AG04450 (cell line): ENCODE data around the gene KCNJ18. TPM values are rescaled to one million over a fixed set of nuclear protein-coding genes. Genes with fewer than 3 reads are reported as not detected.
"Not testable (repeated sequence)": the region's sequence is repeated elsewhere in the genome, so short reads cannot be mapped to it uniquely, and the experiment has no call there.

Experiments
- CTCF ChIA-PET: fragments of 300-600, 350-600 bp; formaldehyde crosslinking; extraction: SDS; loops from one replicate; lab custom pipeline; 2022; ENCODE audit warnings: antibody characterized with exemption, inconsistent platforms; lab: Charles Lee
- POLR2A ChIA-PET: fragments of 350-600 bp; formaldehyde crosslinking; extraction: SDS; loops from one replicate; lab custom pipeline; 2021; ENCODE audit warnings: antibody characterized with exemption, inconsistent platforms; lab: Yijun Ruan, JAX
- DNase-seq: peaks from one replicate; pipeline ENCODE4 v3.0.0-alpha.2; 2011; ENCODE audit warnings: low read depth, low spot score
- H3K27ac ChIP-seq: one replicate; pipeline ENCODE4 v1.5.1; 2012; ENCODE audit warnings: low read depth, low read length, control low read depth
- H3K27me3 ChIP-seq: one replicate; pipeline ENCODE4 v1.6.0; 2012; ENCODE audit warnings: low read length; ENCODE audit not compliant: control insufficient read depth, insufficient read depth
- H3K4me3 ChIP-seq: 2 replicates; pipeline ENCODE4 v1.5.1; 2011; ENCODE audit warnings: mild to moderate bottlenecking, low read depth, low read length, control low read depth
- H3K9me3 ChIP-seq: 2 replicates; pipeline ENCODE4 v1.5.1; 2012; ENCODE audit warnings: low read length; ENCODE audit not compliant: control insufficient read depth, insufficient read depth
- polyA plus RNA-seq: library from polyadenylated mRNA; depleted of rRNA; stranded (reverse); fragments of >200 nt; gene quantifications from 2 replicates; pipeline ENCODE4 v1.2.3, GENCODE V29; 2011
- TF ChIP-seq, protein P1 (sequence below): IDR thresholded peaks from 2 replicates; pipeline ENCODE4 v1.5.1; 2011; ENCODE audit warnings: low read depth, low read length, control low read depth, inconsistent platforms

KCNJ18 gene
- polyA plus RNA-seq, 1 experiment = not detected

DNA sequence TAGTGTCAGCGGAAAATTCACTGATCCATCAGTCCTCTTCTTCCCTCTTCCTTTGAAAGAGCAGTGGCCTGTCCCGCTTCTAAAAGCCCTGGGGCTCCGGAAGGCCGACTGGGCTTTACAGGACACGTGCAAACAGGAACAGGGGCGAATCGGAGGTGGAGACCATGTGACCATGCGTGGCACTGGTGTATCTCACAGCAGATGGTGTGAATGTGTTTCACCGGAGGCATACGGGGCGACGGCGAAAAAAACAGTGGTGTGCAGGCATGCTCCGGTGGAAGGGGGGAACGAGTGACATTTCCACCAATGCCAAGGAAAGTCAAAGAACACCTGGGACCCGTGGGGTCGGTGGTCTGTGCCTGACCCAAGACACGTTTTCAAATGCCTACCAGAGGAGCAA, 8.4 kb upstream of the KCNJ18 start:
- POLR2A ChIA-PET = not testable (repeated sequence)

GRCh38 chr17:21684384-21684783, 7.9 kb upstream of the KCNJ18 start:
- CTCF ChIA-PET, DNase-seq, H3K27ac ChIP-seq, H3K4me3 ChIP-seq, H3K27me3 ChIP-seq, POLR2A ChIA-PET: not testable (repeated sequence)
- H3K9me3 ChIP-seq = peaks cover 91% of the 10 kb centered on the region

More for the DNA sequence above, 8.4 kb upstream of the KCNJ18 start:
- DNase-seq, CTCF ChIA-PET, H3K27me3 ChIP-seq, H3K4me3 ChIP-seq, H3K27ac ChIP-seq: not testable (repeated sequence)
- peaks cover 91% of the 10 kb centered on the region for H3K9me3 ChIP-seq

GRCh38 chr17:21685061-21685795, 7.1 kb upstream of the KCNJ18 start:
- H3K27ac ChIP-seq, H3K4me3 ChIP-seq, POLR2A ChIA-PET, CTCF ChIA-PET, DNase-seq, H3K27me3 ChIP-seq: not testable (repeated sequence)
- H3K9me3 ChIP-seq = peaks cover 90% of the 10 kb centered on the region

- ChIA-PET POLR2A (no interaction called here), CTCF (no interaction called here)
- no peak for DNase-seq
Observed at GRCh38 chr17:21686165-21687015, 5.9 kb upstream of the KCNJ18 start.

DNA sequence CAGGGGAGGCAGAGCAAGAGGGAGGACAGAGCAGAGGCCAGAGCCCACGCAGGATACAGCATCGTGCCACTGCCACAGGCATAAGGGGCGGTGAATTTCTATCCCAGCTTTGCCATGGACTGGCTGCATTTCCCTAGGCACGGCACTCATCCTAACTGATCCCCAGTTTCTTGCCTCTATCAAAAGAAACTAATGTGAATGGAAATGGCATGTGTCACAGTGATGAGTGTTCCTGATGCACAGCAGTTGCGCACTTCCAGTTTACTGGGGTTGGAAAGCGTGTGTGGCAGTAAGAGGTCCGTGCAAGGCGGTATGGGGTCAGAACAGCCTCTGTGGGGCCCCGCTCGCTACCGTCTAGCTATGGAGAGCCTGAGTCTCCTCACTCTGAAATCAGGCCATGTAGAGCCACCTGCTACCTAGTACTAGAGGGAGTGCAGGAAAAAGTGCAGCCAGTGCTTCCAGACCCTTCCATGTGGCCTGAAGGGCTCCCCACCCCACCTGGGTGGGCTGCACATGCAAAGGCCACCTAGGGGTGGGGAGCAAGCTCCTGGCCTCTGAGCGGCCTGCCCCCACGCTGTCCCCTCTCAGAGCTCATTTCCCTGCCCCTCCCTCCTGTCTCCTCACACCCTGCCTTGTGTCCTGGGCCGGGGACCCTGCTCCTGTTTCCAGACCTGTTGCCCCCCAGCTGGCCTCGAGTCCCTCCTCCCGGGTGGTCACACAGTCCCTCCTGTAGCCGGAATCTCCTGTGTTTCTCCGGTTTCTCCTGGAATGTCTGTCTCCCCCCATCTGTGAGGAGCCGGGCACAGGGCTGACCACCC, 5.0 kb upstream of the KCNJ18 start:
- H3K27me3 ChIP-seq = no peaks in the 10 kb centered on the region
- no peak overlapping the region for H3K27ac ChIP-seq
- TF ChIP-seq, protein P1, sequence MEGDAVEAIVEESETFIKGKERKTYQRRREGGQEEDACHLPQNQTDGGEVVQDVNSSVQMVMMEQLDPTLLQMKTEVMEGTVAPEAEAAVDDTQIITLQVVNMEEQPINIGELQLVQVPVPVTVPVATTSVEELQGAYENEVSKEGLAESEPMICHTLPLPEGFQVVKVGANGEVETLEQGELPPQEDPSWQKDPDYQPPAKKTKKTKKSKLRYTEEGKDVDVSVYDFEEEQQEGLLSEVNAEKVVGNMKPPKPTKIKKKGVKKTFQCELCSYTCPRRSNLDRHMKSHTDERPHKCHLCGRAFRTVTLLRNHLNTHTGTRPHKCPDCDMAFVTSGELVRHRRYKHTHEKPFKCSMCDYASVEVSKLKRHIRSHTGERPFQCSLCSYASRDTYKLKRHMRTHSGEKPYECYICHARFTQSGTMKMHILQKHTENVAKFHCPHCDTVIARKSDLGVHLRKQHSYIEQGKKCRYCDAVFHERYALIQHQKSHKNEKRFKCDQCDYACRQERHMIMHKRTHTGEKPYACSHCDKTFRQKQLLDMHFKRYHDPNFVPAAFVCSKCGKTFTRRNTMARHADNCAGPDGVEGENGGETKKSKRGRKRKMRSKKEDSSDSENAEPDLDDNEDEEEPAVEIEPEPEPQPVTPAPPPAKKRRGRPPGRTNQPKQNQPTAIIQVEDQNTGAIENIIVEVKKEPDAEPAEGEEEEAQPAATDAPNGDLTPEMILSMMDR = no peak
- H3K4me3 ChIP-seq = no peak overlapping the region
- ChIA-PET POLR2A (no interaction called here), CTCF (no interaction called here)
- H3K9me3 ChIP-seq = peaks cover 88% of the 10 kb centered on the region
- DNase-seq = no peak

More at GRCh38 chr17:21686165-21687015, 5.9 kb upstream of the KCNJ18 start:
- no peak overlapping the region for H3K4me3 ChIP-seq
- H3K9me3 ChIP-seq = peaks cover 87% of the 10 kb centered on the region
- no peaks in the 10 kb centered on the region for H3K27me3 ChIP-seq
- H3K27ac ChIP-seq = no peak overlapping the region
- TF ChIP-seq, protein P1 = no peak

DNA sequence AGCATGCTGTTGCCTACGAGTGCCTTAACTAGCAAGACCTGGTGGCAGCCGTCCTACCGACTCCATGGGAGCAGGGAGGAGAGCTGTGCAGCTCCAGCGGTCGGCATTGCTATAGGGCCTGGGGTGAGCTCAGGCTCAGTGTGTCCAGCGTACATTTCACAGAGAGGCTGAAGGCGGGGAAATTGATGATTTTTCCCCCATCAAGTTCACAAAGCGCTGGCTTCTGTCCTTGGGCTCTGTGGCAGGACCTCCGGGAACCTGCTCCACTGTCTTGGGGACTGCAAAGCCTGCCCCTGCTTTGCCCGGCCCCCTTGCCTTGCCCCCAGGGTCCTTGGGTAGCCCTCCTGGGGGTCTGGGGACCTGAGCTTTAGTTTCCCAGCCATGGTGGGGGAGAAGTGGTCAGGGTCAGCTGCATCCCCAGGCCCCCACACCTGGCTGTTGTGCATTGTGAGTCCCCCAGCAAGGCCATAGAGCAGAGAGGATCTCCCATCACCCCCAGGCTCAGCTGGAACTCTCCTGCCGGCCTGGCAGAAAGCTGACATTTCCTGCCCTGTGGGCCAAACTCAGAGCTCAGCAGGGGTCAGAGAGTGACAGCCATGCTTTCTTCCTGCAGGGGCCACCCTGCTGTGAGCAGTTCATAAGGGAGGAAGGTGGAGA, 3.9 kb upstream of the KCNJ18 start:
- TF ChIP-seq, protein P1 = no peak
- Histone ChIP-seq H3K4me3 (no peak overlapping the region), H3K9me3 (peaks cover 89% of the 10 kb centered on the region), H3K27ac (no peak overlapping the region), H3K27me3 (no peaks in the 10 kb centered on the region)
- DNase-seq = no peak
- CTCF ChIA-PET = no interaction called here
- POLR2A ChIA-PET = no interaction called here
